Measurements from ENCODE around the gene OR52A5.

The OR52A5 gene

GRCh38 chr11:5107285-5107684, 30.9 kb downstream of the OR52A5 start:
- Histone ChIP-seq H3K4me1 (ENCODE audit: control insufficient read depth, insufficient read depth, low read length) (peaks cover 5% of the 10 kb centered on the region; the same call in 1 of the 2 replicates), H3K27me3 (ENCODE audit: control insufficient read depth, insufficient read depth, low read length) (no peaks in the 10 kb centered on the region), H3K36me3 (ENCODE audit: control insufficient read depth, insufficient read depth, low read length) (no peaks in the 10 kb centered on the region)

GRCh38 chr11:5103066-5103465, 35.1 kb downstream of the OR52A5 start:
- H3K4me1 ChIP-seq (ENCODE audit: control insufficient read depth, insufficient read depth, low read length): peaks cover 5% of the 10 kb centered on the region; the same call in 1 of the 2 replicates
- H3K4me3 ChIP-seq (ENCODE audit: low read depth, low read length): no peak overlapping the region
- H3K9me3 ChIP-seq (ENCODE audit: control insufficient read depth, insufficient read depth, low read depth, low read length): no peaks in the 10 kb centered on the region
- no peak overlapping the region for H3K9ac ChIP-seq (ENCODE audit: low read length)
- no peaks in the 10 kb centered on the region for H3K36me3 ChIP-seq (ENCODE audit: control insufficient read depth, insufficient read depth, low read length)
- H3K27me3 ChIP-seq (ENCODE audit: control insufficient read depth, insufficient read depth, low read length): no peaks in the 10 kb centered on the region
- H3K27ac ChIP-seq (ENCODE audit: low read depth, low read length): no peak overlapping the region

More at GRCh38 chr11:5107285-5107684, 30.9 kb downstream of the OR52A5 start:
- Histone ChIP-seq H3K9ac (ENCODE audit: low read length) (no peak overlapping the region), H3K4me3 (ENCODE audit: low read depth, low read length) (no peak overlapping the region), H3K9me3 (ENCODE audit: control insufficient read depth, insufficient read depth, low read depth, low read length) (no peaks in the 10 kb centered on the region), H3K27ac (ENCODE audit: low read depth, low read length) (no peak overlapping the region)

GRCh38 chr11:5102246-5102645, 35.9 kb downstream of the OR52A5 start:
- H3K27ac ChIP-seq (ENCODE audit: low read depth, low read length): no peak overlapping the region
- H3K27me3 ChIP-seq (ENCODE audit: control insufficient read depth, insufficient read depth, low read length): no peaks in the 10 kb centered on the region
- no peak overlapping the region for H3K4me3 ChIP-seq (ENCODE audit: low read depth, low read length)
- no peaks in the 10 kb centered on the region for H3K9me3 ChIP-seq (ENCODE audit: control insufficient read depth, insufficient read depth, low read depth, low read length)
- no peak overlapping the region for H3K9ac ChIP-seq (ENCODE audit: low read length)
- H3K4me1 ChIP-seq (ENCODE audit: control insufficient read depth, insufficient read depth, low read length): peaks cover 2% of the 10 kb centered on the region; the same call in 1 of the 2 replicates
- H3K36me3 ChIP-seq (ENCODE audit: control insufficient read depth, insufficient read depth, low read length): no peaks in the 10 kb centered on the region

GRCh38 chr11:5096011-5096410, 42.1 kb downstream of the OR52A5 start:
- Histone ChIP-seq H3K4me3 (ENCODE audit: low read depth, low read length) (no peak overlapping the region), H3K9ac (ENCODE audit: low read length) (no peak overlapping the region), H3K27ac (ENCODE audit: low read depth, low read length) (no peak overlapping the region), H3K36me3 (ENCODE audit: control insufficient read depth, insufficient read depth, low read length) (no peaks in the 10 kb centered on the region), H3K27me3 (ENCODE audit: control insufficient read depth, insufficient read depth, low read length) (no peaks in the 10 kb centered on the region), H3K9me3 (ENCODE audit: control insufficient read depth, insufficient read depth, low read depth, low read length) (no peaks in the 10 kb centered on the region), H3K4me1 (ENCODE audit: control insufficient read depth, insufficient read depth, low read length) (no peaks in the 10 kb centered on the region)

DNA sequence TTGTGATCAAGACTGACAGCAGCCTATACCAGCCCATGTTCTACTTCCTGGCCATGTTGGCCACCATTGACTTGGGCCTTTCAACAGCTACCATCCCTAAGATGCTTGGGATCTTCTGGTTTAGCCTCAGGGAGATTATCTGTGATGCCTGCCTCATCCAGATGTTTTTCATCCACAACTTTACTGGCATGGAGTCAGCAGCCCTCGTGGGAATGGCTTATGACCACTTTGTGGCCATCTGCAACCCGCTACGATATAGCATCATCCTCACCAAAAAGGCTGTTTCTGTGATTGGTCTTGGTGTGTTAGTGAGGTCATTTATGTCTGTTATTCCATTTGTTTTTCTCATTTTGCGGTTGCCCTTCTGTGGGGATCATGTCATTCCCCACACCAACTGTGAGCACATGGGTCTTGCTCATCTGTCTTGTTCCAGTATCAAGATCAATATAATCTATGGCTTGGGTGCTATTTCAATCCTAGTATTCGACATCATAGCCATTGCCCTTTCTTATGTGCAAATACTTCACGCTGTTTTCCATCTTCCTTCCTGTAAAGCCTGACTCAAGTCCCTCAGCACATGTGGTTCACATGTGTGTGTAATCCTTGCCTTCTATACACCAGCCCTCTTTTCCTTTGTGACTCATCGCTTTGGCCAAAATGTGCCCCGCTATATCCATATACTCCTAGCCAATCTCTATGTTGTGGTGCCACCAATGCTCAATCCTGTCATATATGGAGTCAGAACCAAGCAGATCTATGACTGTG, 45.2 kb downstream of the OR52A5 start:
- no peaks in the 10 kb centered on the region for H3K27me3 ChIP-seq (ENCODE audit: control insufficient read depth, insufficient read depth, low read length)
- H3K9ac ChIP-seq (ENCODE audit: low read length): no peak overlapping the region
- H3K4me1 ChIP-seq (ENCODE audit: control insufficient read depth, insufficient read depth, low read length): no peaks in the 10 kb centered on the region
- no peak overlapping the region for H3K4me3 ChIP-seq (ENCODE audit: low read depth, low read length)
- no peaks in the 10 kb centered on the region for H3K36me3 ChIP-seq (ENCODE audit: control insufficient read depth, insufficient read depth, low read length)
- no peak overlapping the region for H3K27ac ChIP-seq (ENCODE audit: low read depth, low read length)
- no peaks in the 10 kb centered on the region for H3K9me3 ChIP-seq (ENCODE audit: control insufficient read depth, insufficient read depth, low read depth, low read length)

DNA sequence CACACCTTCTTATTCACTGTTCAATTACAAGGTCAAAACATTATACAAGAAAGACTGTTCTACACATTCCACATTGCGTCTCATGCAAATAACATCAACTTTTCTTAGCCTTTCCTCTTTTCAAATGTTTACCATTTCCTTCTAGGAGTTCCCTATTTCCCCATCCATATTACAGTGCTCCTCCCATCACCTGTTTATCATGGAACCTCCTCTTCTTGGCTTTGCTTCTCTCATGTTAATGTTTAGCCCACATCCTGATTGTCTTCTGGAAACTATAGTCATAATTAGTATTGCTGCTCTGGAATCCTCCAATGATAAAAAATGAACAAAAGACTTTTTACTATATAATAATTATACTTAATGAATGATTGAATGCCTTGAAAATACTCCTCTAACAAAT, 47.5 kb downstream of the OR52A5 start:
- no peak overlapping the region for H3K9ac ChIP-seq (ENCODE audit: low read length)
- H3K27ac ChIP-seq (ENCODE audit: low read depth, low read length): no peak overlapping the region
- H3K4me1 ChIP-seq (ENCODE audit: control insufficient read depth, insufficient read depth, low read length): no peaks in the 10 kb centered on the region
- H3K27me3 ChIP-seq (ENCODE audit: control insufficient read depth, insufficient read depth, low read length): no peaks in the 10 kb centered on the region
- H3K9me3 ChIP-seq (ENCODE audit: control insufficient read depth, insufficient read depth, low read depth, low read length): no peaks in the 10 kb centered on the region
- H3K4me3 ChIP-seq (ENCODE audit: low read depth, low read length): no peak overlapping the region
- no peaks in the 10 kb centered on the region for H3K36me3 ChIP-seq (ENCODE audit: control insufficient read depth, insufficient read depth, low read length)

DNA sequence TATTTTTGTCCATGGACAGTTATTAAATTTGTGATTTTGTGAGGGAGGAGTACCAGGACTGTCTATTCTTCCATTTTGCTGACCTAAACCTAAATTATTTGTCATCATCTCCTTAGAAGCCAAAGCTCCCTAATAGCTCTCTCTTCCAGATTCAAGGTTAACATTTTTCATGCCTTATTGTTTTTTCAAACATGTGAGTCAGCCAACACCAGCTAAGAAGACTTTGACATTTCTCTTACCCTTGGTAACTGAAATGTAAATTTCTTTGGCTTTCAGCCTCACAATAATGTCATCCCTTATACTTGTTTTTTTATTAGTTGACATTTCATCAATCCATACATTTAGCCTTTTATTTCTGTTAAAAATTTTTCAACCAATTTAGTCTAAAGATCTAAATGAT, 49.6 kb downstream of the OR52A5 start:
- Histone ChIP-seq H3K9me3 (ENCODE audit: control insufficient read depth, insufficient read depth, low read depth, low read length) (no peaks in the 10 kb centered on the region), H3K36me3 (ENCODE audit: control insufficient read depth, insufficient read depth, low read length) (no peaks in the 10 kb centered on the region), H3K27ac (ENCODE audit: low read depth, low read length) (no peak overlapping the region), H3K9ac (ENCODE audit: low read length) (no peak overlapping the region), H3K4me1 (ENCODE audit: control insufficient read depth, insufficient read depth, low read length) (no peaks in the 10 kb centered on the region), H3K27me3 (ENCODE audit: control insufficient read depth, insufficient read depth, low read length) (no peaks in the 10 kb centered on the region), H3K4me3 (ENCODE audit: low read depth, low read length) (no peak overlapping the region)

DNA sequence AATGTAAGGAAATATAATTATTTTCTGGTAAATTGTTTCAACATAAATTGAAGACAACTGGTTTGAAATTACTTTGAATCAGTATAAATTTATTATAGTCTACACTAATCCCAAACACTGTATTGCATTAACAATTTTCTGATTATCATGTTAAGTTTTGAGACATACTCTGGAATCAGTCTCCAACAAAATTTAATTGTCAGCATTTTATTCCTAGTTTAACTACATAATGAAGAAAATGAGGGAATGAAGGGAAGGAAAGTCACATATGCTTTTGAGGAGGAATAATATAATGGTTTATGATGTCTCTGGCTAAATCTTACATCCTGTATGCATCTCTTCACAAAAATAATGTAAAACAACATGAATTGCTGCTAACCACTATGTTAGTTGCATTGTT, 54.6 kb downstream of the OR52A5 start:
- no peak overlapping the region for H3K4me3 ChIP-seq (ENCODE audit: low read depth, low read length)
- H3K9me3 ChIP-seq (ENCODE audit: control insufficient read depth, insufficient read depth, low read depth, low read length): no peaks in the 10 kb centered on the region
- no peak overlapping the region for H3K27ac ChIP-seq (ENCODE audit: low read depth, low read length)
- no peaks in the 10 kb centered on the region for H3K36me3 ChIP-seq (ENCODE audit: control insufficient read depth, insufficient read depth, low read length)
- no peaks in the 10 kb centered on the region for H3K4me1 ChIP-seq (ENCODE audit: control insufficient read depth, insufficient read depth, low read length)
- H3K9ac ChIP-seq (ENCODE audit: low read length): no peak overlapping the region
- no peaks in the 10 kb centered on the region for H3K27me3 ChIP-seq (ENCODE audit: control insufficient read depth, insufficient read depth, low read length)

GRCh38 chr11:5081405-5081804, 56.8 kb downstream of the OR52A5 start:
- H3K4me3 ChIP-seq (ENCODE audit: low read depth, low read length): no peak overlapping the region
- no peaks in the 10 kb centered on the region for H3K27me3 ChIP-seq (ENCODE audit: control insufficient read depth, insufficient read depth, low read length)
- no peaks in the 10 kb centered on the region for H3K4me1 ChIP-seq (ENCODE audit: control insufficient read depth, insufficient read depth, low read length)
- no peak overlapping the region for H3K27ac ChIP-seq (ENCODE audit: low read depth, low read length)
- H3K36me3 ChIP-seq (ENCODE audit: control insufficient read depth, insufficient read depth, low read length): no peaks in the 10 kb centered on the region
- no peak overlapping the region for H3K9ac ChIP-seq (ENCODE audit: low read length)
- H3K9me3 ChIP-seq (ENCODE audit: control insufficient read depth, insufficient read depth, low read depth, low read length): no peaks in the 10 kb centered on the region
